ENCODE results near the gene SLIT3. TPM values are rescaled to one million over a fixed set of nuclear protein-coding genes. Genes with fewer than 3 reads are reported as not detected.
A peak's percentile ranks its signal among the peaks of the same experiment; 100 is the strongest.

Gene SLIT3
- total RNA-seq, 1 donor from 2014 or later: 82.6 TPM

GRCh38 chr5:168836603-168837231 lies 464.2 kb downstream of the SLIT3 start:
- DNase-seq (ENCODE audit: low spot score): no peak

GRCh38 chr5:168833936-168834335 lies 467.0 kb downstream of the SLIT3 start:
- DNase-seq (ENCODE audit: low spot score): no peak

GRCh38 chr5:168833383-168833782 lies 467.6 kb downstream of the SLIT3 start:
- DNase-seq (ENCODE audit: low spot score): no peak

GRCh38 chr5:168832308-168832707 lies 468.6 kb downstream of the SLIT3 start:
- DNase-seq (ENCODE audit: low spot score): no peak

GRCh38 chr5:168831383-168831782 lies 469.6 kb downstream of the SLIT3 start:
- DNase-seq (ENCODE audit: low spot score): no peak

GRCh38 chr5:168830833-168831232 lies 470.1 kb downstream of the SLIT3 start:
- DNase-seq (ENCODE audit: low spot score): no peak

- DNase-seq (ENCODE audit: low spot score): no peak
These were observed 471.0 kb downstream of the SLIT3 start for GRCh38 chr5:168829922-168830417.

GRCh38 chr5:168829044-168829443 lies 471.9 kb downstream of the SLIT3 start:
- no peak for DNase-seq (ENCODE audit: low spot score)

- DNase-seq (ENCODE audit: low spot score): no peak
These were observed 473.3 kb downstream of the SLIT3 start for GRCh38 chr5:168827636-168828035.

- DNase-seq (ENCODE audit: low spot score): no peak
These were observed 474.7 kb downstream of the SLIT3 start for GRCh38 chr5:168826246-168826725.

- DNase-seq (ENCODE audit: low spot score): peak; percentile 38
These were observed 478.1 kb downstream of the SLIT3 start for GRCh38 chr5:168822745-168823281.

GRCh38 chr5:168822248-168822744 lies 478.6 kb downstream of the SLIT3 start:
- no peak for DNase-seq (ENCODE audit: low spot score)

- no peak for DNase-seq (ENCODE audit: low spot score)
These were observed 480.1 kb downstream of the SLIT3 start for GRCh38 chr5:168820874-168821273.

GRCh38 chr5:168819004-168819621 lies 481.8 kb downstream of the SLIT3 start:
- DNase-seq (ENCODE audit: low spot score): no peak

GRCh38 chr5:168818558-168818957 lies 482.4 kb downstream of the SLIT3 start:
- DNase-seq (ENCODE audit: low spot score): no peak

- no peak for DNase-seq (ENCODE audit: low spot score)
These were observed 483.3 kb downstream of the SLIT3 start for GRCh38 chr5:168817591-168817990.

GRCh38 chr5:168816661-168817060 lies 484.3 kb downstream of the SLIT3 start:
- no peak for DNase-seq (ENCODE audit: low spot score)

GRCh38 chr5:168813184-168813968 lies 487.6 kb downstream of the SLIT3 start:
- DNase-seq (ENCODE audit: low spot score): peak; percentile 96

GRCh38 chr5:168810641-168811040 lies 490.3 kb downstream of the SLIT3 start:
- DNase-seq (ENCODE audit: low spot score): no peak

- DNase-seq (ENCODE audit: low spot score): no peak
These were observed 491.7 kb downstream of the SLIT3 start for GRCh38 chr5:168809218-168809617.

GRCh38 chr5:168808051-168808616 lies 492.8 kb downstream of the SLIT3 start:
- no peak for DNase-seq (ENCODE audit: low spot score)

GRCh38 chr5:168807287-168807686 lies 493.7 kb downstream of the SLIT3 start:
- no peak for DNase-seq (ENCODE audit: low spot score)

Measured in umbilical cord (tissue), 2 donors.